ENCODE data around the gene PRKCH. TPM values are rescaled to one million over a fixed set of nuclear protein-coding genes. Genes with fewer than 3 reads are reported as not detected.

Gene PRKCH
- total RNA-seq, 2 experiments from 2014 or later = 0.85 to 2.3 TPM

GRCh38 chr14:61453103-61453767 is 131.9 kb downstream of the PRKCH start:
- Histone ChIP-seq H3K4me2 (ENCODE audit: low read length) (no peak overlapping the region), H3K4me1 (ENCODE audit: insufficient read depth, low read length, poor library complexity, severe bottlenecking) (no peaks in the 10 kb centered on the region), H4K20me1 (ENCODE audit: insufficient read depth, low read length) (no peaks in the 10 kb centered on the region), H3K9me2 (ENCODE audit: insufficient read depth, low read length) (no peaks in the 10 kb centered on the region), H2AFZ (ENCODE audit: low read length) (no peak overlapping the region), H3K36me3 (ENCODE audit: insufficient read depth, low read length) (no peaks in the 10 kb centered on the region), H3K79me2 (ENCODE audit: insufficient read depth, low read depth, low read length) (no peaks in the 10 kb centered on the region), H3K4me3 (ENCODE audit: low read depth, low read length, poor library complexity, severe bottlenecking) (no peak overlapping the region), H3K9me3 (ENCODE audit: low read length) (no peaks in the 10 kb centered on the region), H3K27ac (ENCODE audit: low read depth, low read length, poor library complexity, severe bottlenecking) (no peak overlapping the region)
- TF ChIP-seq CTCF (conservative IDR thresholded peaks at IDR 0.05; ENCODE audit: low read length) = no peak
- no peak for TF ChIP-seq EZH2phosphoT487 (IDR thresholded peaks at IDR 0.05; ENCODE audit: borderline replicate concordance, low read depth, low read length)
- ChIA-PET CTCF (ENCODE audit: unreplicated experiment) (no interaction called here), POLR2A (interaction anchor here (0.6 kb wide), 1 partner anchor 384 kb away, joined by 3 read pairs; no protein-coding TSS in a partner anchor)
- intact Hi-C loops (cut with micrococcal nuclease; ENCODE audit: unreplicated experiment) = no loop called here
- BruUV-seq (replicated peaks) = no TSS peak
- no peak for DNase-seq (ENCODE audit: low spot score)

- intact Hi-C loops (cut with micrococcal nuclease; ENCODE audit: unreplicated experiment) = no loop called here
- H3K27ac ChIP-seq (ENCODE audit: low read depth, low read length, poor library complexity, severe bottlenecking) = no peak overlapping the region
- no peak overlapping the region for H3K4me3 ChIP-seq (ENCODE audit: low read depth, low read length, poor library complexity, severe bottlenecking)
- CTCF ChIA-PET (ENCODE audit: unreplicated experiment) = no interaction called here
- H2AFZ ChIP-seq (ENCODE audit: low read length) = no peak overlapping the region
- no peaks in the 10 kb centered on the region for H3K79me2 ChIP-seq (ENCODE audit: insufficient read depth, low read depth, low read length)
- POLR2A ChIA-PET = interaction anchor here (0.7 kb wide), 2 partner anchors 384 to 1096 kb away, joined by 3 read pairs; no protein-coding TSS in a partner anchor
- H3K36me3 ChIP-seq (ENCODE audit: insufficient read depth, low read length) = no peaks in the 10 kb centered on the region
- H3K4me1 ChIP-seq (ENCODE audit: insufficient read depth, low read length, poor library complexity, severe bottlenecking) = no peaks in the 10 kb centered on the region
- no peaks in the 10 kb centered on the region for H3K9me3 ChIP-seq (ENCODE audit: low read length)
- TF ChIP-seq EZH2phosphoT487 (IDR thresholded peaks at IDR 0.05; ENCODE audit: borderline replicate concordance, low read depth, low read length) = no peak
- TF ChIP-seq CTCF (conservative IDR thresholded peaks at IDR 0.05; ENCODE audit: low read length) = no peak
- no TSS peak for BruUV-seq (replicated peaks)
- H3K9me2 ChIP-seq (ENCODE audit: insufficient read depth, low read length) = no peaks in the 10 kb centered on the region
- DNase-seq (ENCODE audit: low spot score) = no peak
- no peaks in the 10 kb centered on the region for H4K20me1 ChIP-seq (ENCODE audit: insufficient read depth, low read length)
- no peak overlapping the region for H3K4me2 ChIP-seq (ENCODE audit: low read length)
These were observed 133.2 kb downstream of the PRKCH start for GRCh38 chr14:61454545-61454944.

GRCh38 chr14:61455351-61455750 is 134.0 kb downstream of the PRKCH start:
- H3K27ac ChIP-seq (ENCODE audit: low read depth, low read length, poor library complexity, severe bottlenecking) = no peak overlapping the region
- BruUV-seq (replicated peaks) = no TSS peak
- intact Hi-C loops (cut with micrococcal nuclease; ENCODE audit: unreplicated experiment) = loop anchor here (5.0 kb wide), 2 partner anchors 158 to 672 kb away; no protein-coding TSS in a partner anchor

More at GRCh38 chr14:61455351-61455750, 134.0 kb downstream of the PRKCH start:
- H3K4me2 ChIP-seq (ENCODE audit: low read length) = no peak overlapping the region
- no peaks in the 10 kb centered on the region for H4K20me1 ChIP-seq (ENCODE audit: insufficient read depth, low read length)
- no peak for DNase-seq (ENCODE audit: low spot score)
- H3K4me1 ChIP-seq (ENCODE audit: insufficient read depth, low read length, poor library complexity, severe bottlenecking) = no peaks in the 10 kb centered on the region
- TF ChIP-seq EZH2phosphoT487 (IDR thresholded peaks at IDR 0.05; ENCODE audit: borderline replicate concordance, low read depth, low read length) (no peak), CTCF (conservative IDR thresholded peaks at IDR 0.05; ENCODE audit: low read length) (no peak)
- no peak overlapping the region for H2AFZ ChIP-seq (ENCODE audit: low read length)
- no peaks in the 10 kb centered on the region for H3K36me3 ChIP-seq (ENCODE audit: insufficient read depth, low read length)
- no peaks in the 10 kb centered on the region for H3K79me2 ChIP-seq (ENCODE audit: insufficient read depth, low read depth, low read length)
- no peaks in the 10 kb centered on the region for H3K9me2 ChIP-seq (ENCODE audit: insufficient read depth, low read length)
- CTCF ChIA-PET (ENCODE audit: unreplicated experiment) = no interaction called here
- no peaks in the 10 kb centered on the region for H3K9me3 ChIP-seq (ENCODE audit: low read length)
- POLR2A ChIA-PET = interaction anchor here (0.7 kb wide), 1 partner anchor 1097 kb away, joined by 3 read pairs; no protein-coding TSS in a partner anchor
- no peak overlapping the region for H3K4me3 ChIP-seq (ENCODE audit: low read depth, low read length, poor library complexity, severe bottlenecking)
